Superior temporal gyrus (tissue), 1 donor: ENCODE data around the gene IKBKG.
"Not testable (repeated sequence)": the region's sequence is repeated elsewhere in the genome, so short reads cannot be mapped to it uniquely, and the experiment has no call there.

ENCODE experiments used
- DNase-seq: peaks from one replicate; pipeline ENCODE4 v3.0.0-alpha.2; 2016; ENCODE audit errors: extremely low spot score

The IKBKG gene, protein sequence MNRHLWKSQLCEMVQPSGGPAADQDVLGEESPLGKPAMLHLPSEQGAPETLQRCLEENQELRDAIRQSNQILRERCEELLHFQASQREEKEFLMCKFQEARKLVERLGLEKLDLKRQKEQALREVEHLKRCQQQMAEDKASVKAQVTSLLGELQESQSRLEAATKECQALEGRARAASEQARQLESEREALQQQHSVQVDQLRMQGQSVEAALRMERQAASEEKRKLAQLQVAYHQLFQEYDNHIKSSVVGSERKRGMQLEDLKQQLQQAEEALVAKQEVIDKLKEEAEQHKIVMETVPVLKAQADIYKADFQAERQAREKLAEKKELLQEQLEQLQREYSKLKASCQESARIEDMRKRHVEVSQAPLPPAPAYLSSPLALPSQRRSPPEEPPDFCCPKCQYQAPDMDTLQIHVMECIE

DNA sequence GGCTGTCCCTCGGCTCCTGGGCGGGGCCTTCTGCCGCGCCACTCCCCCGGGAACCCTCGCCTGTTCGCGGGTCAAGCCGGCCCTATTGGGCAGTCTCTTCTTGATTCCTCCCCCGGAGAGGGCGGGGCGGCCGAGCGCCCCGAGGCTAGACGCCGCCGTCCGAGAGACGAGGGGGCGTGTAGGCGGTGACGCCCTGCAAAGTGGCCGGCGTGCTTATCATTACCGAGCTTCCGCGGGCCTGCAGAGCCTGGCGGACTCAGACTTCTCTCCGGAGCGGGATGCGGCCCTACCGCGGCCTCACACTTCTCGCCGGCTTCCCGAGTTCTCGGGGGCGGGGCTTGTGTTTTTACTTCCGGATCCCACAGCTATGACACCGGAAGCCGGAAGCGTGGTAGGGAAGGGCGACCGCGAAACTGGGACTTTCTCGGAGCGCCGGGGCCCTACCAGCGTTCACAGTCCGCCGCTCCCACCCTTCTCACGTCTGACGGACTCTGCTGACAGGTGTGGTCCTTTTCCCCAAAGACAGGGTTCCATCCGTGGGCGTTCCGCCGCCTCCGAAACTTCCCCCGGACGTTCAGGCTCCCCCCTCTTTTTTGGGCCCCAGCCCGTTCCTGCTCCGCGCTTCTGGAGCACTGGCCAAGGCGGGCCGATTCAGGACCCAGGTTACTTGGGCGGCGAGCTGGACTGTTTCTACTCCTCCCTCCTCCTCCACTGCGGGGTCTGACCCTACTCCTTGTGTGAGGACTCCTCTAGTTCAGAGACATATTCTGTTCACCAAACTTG is at the start of gene IKBKG:
TSS of gene IKBKG (plus strand) at position 376 of the 783 bp plus-strand sequence. CDS start 4,383 bp downstream, outside the sequence.
- DNase-seq, result peak; percentile 83

DNA sequence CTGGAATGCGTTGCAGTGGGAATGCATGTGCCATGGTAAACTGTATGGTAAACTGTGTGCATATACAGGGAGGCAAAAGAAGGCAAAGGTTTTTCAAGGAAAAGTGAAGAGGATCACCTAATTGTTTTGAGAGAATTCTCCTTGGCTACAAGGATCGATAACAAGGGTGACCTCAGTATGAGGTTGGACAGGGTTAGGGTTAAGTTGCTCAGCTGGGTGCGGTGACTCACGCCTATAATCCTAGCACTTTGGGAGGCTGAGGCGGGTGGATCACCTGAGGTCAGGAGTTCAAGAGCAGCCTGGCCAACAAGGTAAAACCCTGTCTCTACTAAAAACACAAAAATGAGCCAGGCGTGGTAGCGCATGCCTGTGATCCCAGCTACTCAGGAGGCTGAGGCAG is 46.0 kb upstream of the IKBKG start:
- DNase-seq, result not testable (repeated sequence)

DNA sequence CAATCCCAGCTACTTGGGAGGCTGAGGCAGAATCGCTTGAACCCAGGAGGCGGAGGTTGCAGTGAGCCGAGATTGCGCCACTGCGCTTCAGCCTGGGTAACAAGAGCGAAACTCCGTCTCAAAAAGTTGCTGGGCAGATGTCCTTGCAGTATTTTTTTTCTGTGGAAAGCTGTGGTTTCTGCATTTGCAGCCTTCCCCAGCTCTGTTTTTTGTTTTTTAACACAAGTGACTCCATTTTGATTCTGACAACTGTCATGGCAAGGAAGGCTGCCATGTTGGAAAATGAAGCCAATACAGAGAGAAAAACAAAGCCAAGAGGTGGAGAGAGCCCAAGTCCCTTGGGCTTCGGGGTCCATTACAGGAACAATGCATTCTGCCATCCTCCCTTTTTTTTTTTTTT is 45.3 kb upstream of the IKBKG start:
- DNase-seq, result no peak

DNA sequence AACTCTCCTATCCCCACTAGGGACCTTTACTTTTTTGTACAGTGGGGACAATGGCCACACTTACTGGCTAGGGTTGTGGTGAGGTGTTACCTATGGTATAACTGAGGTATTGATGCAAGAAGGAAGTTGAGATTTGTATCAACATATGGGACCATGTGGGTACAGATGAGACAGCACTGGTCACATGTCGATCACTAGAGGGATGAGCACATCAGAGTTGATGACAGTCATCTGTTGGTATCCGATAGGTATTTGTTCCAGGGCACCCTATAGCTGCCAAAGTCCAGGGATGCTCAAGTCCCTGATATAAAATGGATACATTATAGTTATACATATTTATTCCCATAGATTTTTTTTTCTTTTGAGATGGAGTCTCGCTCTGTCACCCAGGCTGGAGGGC is 44.4 kb upstream of the IKBKG start:
- no peak for DNase-seq

DNA sequence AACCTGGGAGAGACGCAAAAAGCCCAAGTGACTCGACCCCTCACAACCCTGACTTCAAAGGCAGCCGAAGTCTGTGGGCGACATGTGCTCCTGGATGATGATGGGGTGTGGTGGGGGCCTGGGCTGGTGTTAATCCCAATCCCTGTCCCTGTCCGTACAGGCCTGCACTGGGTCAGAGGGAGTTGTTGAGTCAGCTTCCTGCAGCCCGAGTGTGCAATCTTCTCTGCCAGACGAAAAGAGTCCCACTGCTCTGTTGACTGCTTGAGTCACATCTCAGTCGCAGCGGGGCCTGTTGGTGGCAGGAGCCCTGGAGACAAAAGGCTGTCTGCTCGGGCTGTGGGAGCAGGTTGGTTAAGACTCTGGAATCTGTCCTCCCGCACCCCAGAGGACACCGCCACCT is 41.7 kb upstream of the IKBKG start:
- DNase-seq, result no peak

DNA sequence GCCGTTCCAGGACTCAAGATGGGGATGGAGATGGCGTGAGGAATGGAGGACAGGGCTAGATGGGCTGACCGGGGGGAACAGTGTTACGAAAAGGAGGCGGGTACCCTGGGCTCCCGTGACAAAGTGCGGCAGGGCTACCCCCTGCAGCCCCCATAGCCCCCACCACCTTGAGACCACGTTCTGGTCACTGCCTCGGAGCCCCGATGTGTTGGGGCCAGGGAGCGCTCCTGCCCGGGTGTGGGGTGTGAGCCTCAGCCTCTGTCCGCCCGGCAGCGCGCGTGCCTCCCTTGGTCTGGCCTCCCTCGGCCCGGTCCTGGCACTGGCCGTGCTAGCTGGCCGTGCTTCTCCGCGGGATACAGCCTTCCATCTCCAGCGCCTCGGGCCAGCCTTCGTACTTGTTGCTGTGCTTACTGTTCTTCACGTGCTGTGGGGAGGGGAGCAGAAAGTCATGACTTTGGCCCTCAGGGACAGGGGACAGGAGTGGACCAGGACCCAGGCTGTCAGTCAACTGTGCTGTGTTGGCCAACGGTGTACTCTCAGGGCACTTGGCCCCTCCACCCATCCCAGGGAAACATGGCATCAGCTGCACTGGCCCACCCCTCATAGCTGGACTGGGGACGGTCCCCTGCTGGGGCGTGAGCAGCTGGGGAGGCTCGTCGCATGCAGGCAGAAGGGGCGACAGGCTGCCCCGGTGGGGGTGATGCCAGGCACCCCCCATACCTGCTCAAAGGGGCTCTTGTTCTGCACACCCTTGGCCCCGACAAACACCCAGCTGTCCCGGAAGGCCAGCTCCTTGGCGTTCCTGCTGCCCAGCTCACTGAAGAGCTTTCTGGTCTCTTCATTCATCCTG is 40.7 kb upstream of the IKBKG start:
- no peak for DNase-seq

DNA sequence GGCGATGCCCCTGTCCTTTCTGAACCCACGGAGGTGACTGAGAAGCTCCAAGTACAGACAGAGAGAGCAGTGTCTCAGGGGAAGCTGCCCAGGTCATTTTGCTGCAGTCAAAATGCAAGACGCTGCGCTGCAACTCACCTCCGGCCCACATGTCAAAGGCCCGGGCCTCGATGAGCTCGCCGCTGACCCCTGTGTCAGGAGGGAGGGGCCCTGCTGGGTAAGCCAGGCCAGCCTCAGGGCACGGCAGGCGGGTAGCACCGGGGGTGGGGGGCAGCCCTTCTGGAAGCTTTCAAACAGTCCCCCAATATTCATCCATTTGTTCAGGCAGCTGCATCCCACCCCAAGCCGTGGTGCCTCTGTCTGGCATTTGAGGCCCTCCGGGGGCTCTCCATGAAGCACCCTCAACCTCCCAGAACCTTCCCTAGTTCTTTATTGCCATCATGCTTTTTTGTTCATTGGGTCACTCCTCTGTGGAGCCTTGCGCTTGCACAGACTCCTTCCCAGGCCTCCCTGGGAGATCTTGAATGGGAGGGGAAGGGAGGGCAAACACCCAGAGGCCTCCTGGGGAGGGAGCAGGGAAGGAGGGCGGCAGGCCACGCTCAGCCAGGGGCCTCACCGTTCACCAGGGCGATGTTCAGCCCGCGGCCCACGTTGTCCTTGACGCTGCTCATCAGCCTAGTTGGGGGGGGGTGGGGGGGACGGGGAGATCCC is 39.6 kb upstream of the IKBKG start:
- DNase-seq, result no peak

DNA sequence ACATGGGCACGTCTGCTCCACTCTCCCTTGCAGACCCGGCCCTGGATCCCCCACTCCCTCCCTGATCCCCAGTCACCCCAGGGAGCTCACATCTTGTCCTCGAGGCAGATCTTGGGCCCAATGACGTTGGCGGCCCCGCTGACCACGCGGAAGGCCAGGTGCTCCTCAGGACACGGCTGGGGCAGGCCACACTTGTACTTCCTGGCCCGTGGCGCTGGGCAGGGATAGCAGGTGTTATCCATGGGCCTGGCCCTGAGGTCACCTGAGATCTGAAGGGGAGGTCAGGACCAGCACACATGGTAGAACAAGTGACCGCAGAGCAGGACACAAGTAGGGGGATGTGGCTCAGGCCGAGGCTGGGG is 39.1 kb upstream of the IKBKG start:
- DNase-seq, result no peak

DNA sequence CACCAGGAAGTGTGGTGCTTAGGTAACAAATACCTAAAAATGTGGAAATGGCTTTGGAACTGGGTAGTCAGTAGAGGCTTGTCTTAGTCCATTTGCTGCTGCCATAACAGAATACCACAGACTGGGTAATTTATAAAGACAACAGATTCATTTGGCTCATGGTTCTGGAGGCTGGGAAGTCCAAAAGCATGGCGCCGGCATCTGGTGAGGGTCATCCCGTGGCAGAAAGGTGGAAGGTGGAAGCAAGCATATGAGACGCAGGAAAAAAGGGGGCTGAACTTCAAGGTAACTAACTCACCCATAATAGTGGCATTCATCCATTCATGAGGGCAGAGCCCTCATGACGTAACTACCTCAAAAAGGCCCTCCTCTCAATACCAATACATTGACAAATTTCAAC is 38.0 kb upstream of the IKBKG start:
- no peak for DNase-seq

DNA sequence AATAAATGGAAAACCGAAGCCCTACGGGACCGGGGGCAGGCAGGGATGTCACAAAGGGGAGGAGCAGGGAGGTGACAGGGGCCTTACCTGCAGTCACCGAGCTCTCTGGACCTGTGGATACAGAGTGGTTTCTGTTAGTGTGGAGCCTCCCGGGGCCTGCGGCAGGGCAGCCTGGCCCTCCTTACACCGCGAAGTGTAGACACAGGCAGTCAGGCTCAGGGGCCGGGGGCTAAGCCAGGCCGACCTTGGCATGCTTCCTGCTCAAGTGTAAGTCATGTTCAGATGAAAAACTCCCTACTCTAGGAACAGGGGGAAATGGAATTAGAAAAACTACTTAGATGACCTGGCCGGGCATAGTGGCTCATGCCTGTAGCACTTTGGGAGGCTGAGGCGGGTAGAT is 35.7 kb upstream of the IKBKG start:
- no peak for DNase-seq

DNA sequence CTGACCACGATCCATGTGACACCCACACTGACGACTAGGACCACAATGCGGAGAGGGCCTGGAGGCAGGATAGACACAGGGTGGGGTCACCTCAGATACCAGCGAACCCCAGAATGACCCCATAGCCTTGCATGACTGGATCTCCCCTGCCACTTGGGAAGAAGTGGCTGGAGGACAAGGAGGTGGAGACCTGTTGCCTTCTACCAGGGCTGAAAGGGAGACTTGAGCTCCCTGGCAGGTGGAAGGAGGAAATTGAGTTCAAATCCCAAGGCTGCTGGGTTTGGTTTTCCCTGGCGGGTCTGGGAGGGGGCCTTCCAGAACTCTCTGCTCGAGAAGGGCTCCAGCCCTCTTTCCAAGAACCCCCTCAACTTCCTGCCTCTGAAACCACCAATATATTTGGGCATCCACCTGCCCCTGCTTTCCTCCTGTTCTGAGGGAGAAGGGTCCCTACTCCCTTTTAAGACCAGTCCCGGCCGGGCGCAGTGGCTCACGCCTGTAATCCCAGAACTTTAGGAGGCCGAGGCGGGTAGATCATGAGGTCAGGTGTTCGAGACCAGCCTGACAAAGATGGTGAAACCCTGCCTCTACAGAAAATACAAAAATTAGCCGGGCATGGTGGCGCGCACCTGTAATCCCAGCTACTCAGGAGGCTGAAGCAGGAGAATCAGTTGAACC is 34.4 kb upstream of the IKBKG start:
- DNase-seq, result no peak

DNA sequence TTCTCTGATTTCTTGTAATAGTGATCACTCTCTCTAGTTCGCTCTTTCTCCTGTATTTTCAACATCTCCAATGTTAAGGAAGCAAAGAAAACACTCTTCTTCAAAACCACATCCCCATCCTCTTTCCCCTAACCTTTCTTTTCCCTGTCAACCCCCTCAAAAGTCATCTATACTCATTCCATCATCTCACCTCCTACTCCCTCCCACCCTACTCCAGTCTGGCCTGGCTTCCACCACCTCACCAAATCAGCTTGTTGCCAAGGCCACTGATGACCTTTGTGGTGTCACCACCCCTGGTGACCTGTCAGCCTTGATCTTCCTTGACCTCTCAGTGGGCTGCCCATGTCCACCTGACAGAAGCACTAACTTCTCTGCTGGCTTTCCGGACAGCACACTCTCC is 33.7 kb upstream of the IKBKG start:
- DNase-seq, result no peak

DNA sequence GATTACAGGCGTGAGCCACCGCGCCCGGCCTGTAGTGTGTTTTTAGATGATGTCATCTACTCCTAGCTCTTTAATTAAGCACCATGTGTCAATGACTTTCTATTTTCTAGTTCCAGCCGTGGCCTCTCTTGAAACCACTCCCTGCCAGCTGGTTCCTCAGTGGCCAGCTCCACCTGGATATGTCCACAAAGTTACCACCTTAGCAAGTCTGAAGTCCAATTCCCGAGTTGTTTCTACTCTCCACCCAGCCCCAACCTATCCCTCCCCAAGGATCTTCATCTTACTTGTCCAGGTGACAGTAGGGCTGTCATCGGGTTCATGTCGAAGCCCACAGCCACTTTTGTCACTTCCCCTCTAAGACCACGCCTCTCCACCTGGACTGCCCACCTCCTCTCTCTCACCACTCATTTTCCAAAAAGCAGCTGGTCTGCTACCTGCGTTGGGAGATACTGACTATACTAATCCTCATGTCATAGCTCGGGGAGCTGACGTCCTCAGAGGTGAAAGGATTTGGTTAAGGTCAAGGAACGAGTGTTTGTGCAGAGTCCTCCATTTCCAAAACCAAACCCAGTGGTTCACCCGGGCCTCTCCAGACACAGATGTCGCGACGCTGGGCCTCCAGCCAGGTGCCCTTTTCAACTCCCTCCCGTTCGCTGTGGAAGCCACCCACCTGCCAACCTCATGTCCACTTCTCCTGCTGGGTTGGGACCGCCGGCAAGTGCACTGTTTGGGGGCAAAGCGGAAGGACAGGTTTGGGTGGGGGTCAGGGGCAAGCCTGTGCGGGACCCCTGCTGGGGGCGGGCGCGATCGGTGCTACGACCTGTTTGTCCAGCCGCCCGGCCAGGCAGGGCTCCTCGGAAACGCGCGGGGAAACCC is 32.1 kb upstream of the IKBKG start:
- DNase-seq, result no peak

DNA sequence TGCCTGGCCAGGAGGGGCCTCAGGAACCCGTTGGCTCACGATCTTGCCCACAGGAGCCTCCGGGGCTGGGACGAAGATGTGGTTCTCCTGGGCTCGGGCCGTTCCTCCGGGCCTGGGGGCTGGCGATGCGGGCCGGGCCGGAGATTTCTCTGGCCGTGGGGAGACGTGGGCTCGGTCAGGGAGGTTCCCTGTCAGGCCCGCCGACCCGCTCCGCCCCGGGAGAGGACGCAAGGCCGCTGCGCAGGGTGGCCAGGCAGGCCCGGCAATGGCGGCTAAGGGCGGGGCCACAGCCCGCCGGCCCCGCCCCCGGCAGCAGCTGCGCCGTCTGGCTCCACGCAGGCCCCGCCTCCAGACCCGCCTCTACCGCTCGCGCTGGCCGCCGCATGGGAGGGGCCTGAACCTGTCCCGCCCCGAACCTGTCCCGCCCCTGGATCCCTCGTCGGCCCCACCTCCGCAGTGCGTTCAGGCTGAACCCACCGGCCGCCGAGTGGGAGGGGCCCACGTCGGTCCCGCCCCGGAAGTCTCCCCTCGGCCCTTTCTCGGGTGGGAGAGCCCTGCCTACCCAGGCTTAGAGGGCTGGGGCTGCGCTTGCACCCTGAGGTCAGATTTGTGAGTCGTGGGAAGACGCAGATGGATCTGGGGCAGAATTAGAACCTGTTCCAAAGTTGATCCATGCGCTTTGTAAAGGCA is 31.3 kb upstream of the IKBKG start, which contains the start of gene FAM3A:
TSS of gene FAM3A (minus strand) at position 267 of the 690 bp plus-strand sequence. CDS start 460 bp downstream, outside the sequence.
- peak; percentile 81 for DNase-seq

DNA sequence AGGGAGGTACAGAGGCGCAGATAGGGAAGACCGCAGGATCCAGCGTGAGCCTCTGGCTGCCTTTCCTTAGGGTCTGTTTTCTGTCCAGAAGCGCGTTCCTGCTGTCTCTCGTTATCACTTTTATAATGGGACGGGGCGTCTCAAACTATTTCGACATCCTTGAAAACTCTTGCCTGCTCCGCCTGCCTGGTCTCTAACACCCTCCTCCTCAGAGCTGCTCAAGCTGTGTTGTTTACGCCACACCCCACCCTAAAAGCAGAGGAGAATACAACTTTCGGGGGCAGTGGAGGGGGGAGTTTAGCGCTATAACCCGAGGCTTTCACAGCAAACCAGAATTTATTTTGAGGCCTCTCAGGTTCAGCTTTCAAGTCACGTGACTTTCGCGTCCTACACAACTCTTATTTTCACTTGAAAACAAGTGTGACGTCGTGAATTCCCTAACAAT is 30.7 kb upstream of the IKBKG start:
- DNase-seq, result peak; percentile 64

DNA sequence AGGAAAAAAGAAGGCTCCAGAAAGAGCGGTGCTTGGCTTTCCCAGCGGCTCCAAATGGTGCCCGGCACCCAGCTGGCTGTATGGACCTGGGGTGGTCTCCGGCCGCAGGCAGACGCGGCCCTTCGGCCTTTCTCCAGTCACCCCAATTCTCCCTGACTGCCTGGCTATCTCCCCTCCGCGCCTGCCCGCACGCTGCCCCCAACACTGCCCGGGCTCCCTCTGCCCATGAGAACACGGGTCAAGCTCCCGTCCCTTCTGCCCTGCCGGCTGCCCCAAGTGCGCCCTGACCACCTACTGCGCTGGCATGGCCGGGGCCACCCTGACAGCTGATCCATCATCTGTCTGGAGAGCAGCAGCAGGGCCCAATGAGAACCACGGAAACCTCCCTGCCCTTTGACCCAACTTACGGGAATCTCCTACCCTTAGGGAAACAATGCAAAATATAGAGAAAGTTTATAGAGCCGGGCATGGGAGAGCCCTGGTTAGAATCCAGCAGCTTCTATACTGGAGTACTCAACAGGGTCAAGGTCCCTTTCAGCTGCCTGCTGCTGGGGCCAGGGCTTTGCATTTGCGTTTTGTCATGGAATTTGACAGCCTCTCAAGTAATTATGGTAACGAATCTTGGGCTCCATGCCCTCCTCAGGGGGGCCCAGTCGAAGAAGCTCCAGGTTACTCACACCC is 30.2 kb upstream of the IKBKG start:
- DNase-seq, result peak; percentile 11

DNA sequence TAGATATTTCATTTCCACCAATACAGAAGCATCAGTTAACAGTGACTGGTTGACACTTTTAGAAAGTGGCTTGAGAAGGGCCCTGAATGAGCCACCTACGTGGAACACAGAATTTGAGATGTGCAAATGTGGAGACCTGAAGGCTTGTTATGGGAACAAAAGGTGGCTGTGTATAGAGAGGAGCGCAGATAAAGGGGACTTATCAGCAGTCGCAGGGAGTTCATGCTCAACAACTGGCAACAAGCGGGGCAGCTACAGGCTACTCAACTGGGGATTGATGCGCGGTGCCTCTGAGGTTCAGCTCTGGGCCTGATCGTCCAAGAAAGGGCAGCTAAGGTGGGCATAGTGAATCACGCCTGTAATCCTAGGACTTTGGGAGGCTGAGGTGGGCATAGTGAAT is 28.0 kb upstream of the IKBKG start:
- DNase-seq, result no peak
